PC-3 (cell line): ENCODE measurements around the gene SLC22A1.

Experiments
- EZH2 ChIP-seq: fragments of 300-600 bp; sonication (generic); IDR thresholded peaks from one replicate; pipeline ENCODE4 v1.6.1; 2017; ENCODE audit warnings: antibody characterized with exemption, mild to moderate bottlenecking, low read length; ENCODE audit not compliant: unreplicated experiment
- TF ChIP-seq, protein P1 (sequence below): fragments of 300-600 bp; sonication (generic); conservative IDR thresholded peaks from 2 replicates; pipeline ENCODE4 v1.5.1; 2017; ENCODE audit warnings: antibody characterized with exemption, low read depth, mild to moderate bottlenecking, low read length

DNA sequence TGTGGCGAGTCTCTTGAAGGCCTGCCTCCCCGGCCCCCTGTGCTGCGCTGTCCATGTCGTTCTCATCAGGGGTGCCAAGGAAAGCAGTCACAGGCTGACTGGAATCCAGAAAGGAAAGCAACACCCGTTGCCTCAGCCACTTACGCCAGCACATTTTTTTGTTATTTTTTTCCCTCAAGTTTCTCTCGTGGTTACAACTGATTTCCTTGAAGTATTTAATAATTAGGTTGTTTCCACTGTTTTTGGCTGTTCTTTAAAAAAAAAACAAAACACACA is 17.9 kb upstream of the SLC22A1 start:
- no peak for TF ChIP-seq EZH2
- TF ChIP-seq, protein P1, sequence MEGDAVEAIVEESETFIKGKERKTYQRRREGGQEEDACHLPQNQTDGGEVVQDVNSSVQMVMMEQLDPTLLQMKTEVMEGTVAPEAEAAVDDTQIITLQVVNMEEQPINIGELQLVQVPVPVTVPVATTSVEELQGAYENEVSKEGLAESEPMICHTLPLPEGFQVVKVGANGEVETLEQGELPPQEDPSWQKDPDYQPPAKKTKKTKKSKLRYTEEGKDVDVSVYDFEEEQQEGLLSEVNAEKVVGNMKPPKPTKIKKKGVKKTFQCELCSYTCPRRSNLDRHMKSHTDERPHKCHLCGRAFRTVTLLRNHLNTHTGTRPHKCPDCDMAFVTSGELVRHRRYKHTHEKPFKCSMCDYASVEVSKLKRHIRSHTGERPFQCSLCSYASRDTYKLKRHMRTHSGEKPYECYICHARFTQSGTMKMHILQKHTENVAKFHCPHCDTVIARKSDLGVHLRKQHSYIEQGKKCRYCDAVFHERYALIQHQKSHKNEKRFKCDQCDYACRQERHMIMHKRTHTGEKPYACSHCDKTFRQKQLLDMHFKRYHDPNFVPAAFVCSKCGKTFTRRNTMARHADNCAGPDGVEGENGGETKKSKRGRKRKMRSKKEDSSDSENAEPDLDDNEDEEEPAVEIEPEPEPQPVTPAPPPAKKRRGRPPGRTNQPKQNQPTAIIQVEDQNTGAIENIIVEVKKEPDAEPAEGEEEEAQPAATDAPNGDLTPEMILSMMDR, result no peak
